HG03280 (cell line): ENCODE data around the gene ANKMY1.
A peak's percentile ranks its signal among the peaks of the same experiment; 100 is the strongest.

ENCODE experiments used
- ATAC-seq: cut with Tn5 transposase; IDR thresholded peaks from one replicate; pipeline ENCODE4 v1.9.1; 2021; ENCODE audit warnings: mild to moderate bottlenecking, moderate library complexity; ENCODE audit not compliant: unreplicated experiment

Gene ANKMY1

DNA sequence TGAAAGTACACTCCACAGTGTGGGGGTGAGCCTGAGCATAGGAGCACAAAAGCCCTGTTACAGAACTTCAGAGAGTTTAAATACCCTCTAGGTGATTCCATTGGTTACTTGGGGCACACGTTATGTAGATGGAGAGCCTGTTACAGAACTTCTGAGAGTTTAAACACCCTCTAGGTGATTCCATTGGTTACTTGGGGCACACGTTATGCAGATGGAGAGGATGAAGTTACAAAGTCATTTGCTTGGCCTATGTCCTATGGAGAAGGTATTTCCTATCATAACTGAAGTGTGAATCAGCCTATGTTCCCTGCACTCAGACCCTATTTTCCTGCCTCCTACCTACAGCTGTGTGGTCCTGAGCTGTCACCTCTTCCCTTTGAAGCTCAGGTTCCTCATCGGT, 25.0 kb upstream of the ANKMY1 start:
- no peak for ATAC-seq

DNA sequence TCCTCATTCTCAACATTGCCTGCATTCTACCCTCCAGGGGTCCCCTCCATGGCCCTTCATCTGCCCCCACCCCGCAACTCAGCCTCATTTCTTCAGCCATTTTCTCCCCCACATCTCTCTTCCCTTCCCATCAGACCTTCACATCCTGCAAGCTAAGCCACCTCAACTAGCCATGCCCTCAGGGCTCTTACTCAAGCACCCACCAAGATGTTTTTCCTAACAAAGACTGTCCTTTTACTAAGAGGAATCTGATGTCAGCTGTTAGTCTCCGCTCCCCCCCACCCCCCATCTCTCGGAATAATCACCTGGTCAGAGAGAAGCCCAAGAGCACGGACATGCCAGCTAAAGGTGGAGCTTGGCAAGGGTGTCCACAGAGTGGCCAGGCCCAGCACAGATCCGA, 24.0 kb upstream of the ANKMY1 start:
- no peak for ATAC-seq

DNA sequence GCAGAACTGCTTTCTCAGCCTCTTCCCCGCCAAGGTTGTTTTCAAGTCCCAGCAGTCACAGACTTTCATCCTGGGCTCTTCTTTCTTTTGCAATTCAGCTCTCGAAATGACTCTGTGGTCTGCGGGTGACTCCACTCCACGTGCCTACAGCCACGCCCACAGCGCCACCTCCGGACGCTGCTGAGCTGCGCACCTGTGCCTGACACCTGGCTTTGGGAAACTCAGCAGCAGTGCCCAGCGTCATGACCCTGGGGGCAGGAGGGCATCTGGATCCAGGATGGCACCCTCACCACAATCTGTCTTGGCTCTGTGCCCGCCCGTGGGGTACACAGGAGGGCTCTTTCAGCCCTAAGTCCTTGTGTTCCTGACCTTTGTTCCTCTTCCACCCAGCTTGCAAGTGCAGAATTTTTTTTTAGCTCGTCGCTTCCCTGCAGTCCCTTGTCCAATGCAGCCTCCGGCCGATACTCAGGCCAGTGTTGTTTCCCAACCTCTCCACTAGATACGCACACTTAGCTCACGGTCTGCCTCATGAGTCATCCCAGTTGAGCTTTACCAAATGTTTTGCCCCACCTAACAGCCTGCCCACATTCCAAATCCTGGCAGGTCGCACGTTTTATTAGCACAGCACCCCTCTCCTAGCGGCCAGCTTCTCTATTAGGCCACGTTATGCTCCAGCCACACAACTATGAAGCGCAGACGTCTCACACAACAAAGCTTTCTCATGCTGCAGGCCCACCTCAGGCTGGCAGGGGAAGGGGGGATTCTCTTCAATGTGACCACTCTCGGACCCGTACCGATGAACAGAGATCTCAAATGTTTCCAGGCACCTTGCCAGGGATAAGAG, 22.2 kb upstream of the ANKMY1 start:
- peak; percentile 38 for ATAC-seq

DNA sequence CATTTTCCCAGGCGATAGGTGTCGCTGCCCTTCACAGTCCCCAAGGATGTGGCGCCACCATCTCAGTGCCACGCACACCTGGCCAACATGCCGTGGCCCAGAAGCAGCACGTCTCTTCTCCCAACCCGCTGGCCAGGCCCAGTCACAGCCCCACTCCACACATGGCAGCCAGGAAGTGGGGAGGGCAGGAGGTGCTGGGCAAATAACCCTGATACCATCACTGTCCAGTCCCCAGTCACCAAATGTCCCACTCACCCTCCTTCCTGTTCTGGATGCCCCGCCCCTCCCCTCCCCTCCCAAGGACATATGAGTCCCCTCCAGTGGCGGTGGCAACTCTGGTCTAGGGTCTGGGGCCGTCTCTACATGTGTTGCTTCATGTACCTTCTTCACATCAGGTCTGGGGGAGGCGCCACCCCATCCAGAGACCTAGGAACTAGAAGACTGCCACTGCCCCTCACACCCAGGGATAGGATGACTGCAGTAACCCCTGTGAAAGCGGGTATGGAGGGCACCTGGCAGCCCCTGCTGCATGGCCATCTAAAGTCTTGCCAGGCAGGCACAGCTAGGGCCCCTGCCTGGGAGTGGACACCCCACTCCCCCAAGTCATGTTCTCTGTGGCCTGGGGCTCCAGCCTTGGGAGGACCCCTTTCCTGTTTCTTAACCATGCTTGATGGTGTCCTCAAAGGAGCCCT, 21.4 kb upstream of the ANKMY1 start:
- peak; percentile 17 for ATAC-seq

DNA sequence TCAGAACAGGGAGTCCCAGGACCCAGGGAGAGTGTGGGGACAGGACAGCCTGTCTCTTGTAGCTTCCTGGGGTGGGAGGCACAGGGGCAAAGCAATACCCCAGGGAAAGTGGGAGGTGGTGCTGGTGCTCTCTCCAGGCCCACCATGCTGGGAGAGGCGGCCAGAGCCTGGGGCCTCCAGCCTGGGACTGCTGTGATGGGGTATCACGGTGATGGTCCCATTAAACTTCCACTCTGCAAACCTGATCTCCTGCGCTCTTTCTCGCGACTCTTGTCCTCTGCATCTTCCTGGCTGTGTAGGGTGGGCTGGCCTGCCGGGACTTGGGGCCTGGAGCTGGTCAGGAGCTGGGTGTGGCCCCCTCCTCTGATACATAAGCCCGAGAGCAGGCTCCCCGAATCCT, 20.7 kb upstream of the ANKMY1 start:
- ATAC-seq = no peak

DNA sequence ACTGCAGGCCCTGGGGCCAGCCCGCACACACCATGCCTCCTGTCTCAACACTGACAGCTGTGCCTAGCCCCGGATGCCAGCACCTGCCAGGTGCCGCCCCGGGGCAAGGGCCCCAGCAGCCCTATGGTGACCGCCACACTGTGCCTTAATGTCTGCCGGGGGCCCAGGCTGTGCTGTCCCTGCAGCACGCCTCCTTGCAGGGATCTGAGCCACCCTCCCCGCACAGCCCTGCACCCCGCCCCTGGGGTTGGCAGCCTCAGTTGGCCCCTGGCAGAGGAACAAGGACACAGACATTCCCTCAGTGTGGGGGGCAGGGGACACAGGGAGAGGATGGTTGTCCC, 20.3 kb upstream of the ANKMY1 start:
- no peak for ATAC-seq

DNA sequence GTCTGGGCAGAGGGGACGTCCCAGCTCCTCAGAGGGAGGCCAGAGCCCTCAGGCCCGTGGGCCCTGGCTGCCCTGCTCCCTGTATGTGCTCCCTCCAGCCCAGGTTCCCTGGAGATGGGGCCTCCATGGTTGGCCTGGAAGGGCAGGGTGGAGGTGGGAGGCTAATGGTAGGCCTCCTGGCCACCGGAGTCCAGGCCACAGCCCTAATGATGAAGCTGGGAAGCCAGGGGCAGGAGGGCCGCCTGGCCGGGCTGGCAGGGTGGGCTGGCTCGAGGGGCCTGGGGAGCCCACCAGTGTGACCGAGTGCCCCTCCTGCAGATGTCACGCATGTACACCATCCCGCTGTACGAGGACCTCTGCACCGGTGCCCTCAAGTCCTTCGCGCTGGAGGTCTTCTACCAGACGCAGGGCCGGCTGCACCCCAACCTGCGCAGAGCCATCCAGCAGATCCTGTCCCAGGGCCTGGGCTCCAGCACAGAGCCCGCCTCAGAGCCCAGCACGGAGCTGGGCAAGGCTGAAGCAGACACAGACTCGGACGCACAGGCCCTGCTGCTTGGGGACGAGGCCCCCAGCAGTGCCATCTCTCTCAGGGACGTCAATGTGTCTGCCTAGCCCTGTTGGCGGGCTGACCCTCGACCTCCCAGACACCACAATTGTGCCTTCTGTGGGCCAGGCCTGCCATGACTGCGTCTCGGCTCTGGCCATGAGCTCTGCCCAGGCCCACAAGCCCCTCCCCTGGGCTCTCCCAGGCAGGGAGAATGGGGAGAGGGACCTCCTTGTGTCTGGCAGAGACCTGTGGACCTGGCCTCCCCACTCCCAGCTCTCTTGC, 19.7 kb upstream of the ANKMY1 start:
- no peak for ATAC-seq

DNA sequence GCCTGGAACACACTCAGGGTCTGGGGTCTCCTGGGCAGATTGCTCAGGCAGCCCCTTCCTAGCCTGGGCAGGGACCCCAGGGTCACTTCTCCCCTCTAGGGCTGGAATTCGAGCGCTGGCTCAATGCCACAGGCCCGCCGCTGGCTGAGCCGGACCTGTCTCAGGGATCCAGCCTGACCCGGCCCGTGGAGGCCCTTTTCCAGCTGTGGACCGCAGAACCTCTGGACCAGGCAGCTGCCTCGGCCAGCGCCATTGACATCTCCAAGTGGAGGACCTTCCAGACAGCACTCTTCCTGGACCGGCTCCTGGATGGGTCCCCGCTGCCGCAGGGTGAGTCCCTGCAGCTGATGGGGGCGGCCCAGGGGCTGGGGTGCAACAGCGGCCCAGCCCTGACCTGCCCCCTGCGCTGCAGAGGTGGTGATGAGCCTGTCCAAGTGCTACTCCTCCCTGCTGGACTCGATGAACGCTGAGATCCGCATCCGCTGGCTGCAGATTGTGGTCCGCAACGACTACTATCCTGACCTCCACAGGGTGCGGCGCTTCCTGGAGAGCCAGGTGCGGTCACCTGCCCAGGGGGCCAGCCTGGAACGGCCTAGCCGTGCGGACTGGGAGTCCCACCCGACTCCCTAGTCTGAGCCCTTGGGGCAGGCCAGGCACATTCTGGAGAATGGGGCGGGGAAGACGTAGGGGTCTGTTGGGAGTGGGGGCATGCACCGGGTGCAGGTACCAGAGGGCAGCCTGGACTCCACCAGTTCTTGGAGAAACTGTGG, 18.8 kb upstream of the ANKMY1 start:
- no peak for ATAC-seq

DNA sequence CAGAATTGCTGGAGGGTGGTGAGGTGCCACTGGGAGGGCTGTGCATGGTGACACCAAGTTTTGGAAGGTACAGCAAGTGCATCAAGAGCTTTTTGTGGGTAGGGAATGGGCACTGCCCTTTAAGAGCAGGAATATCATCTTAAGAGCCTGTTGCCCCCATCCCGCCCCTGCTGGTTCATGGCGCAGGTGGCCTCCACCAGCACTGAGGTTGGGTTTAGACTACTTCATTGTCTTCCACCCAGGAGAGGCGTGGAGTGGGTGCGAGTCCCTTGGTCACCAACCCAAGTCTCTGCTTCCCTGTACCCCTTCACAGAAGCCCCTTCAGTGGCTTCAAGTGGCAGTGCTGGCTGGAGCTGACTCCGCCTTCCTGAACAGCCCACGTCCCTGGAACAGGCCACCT, 18.2 kb upstream of the ANKMY1 start:
- no peak for ATAC-seq

DNA sequence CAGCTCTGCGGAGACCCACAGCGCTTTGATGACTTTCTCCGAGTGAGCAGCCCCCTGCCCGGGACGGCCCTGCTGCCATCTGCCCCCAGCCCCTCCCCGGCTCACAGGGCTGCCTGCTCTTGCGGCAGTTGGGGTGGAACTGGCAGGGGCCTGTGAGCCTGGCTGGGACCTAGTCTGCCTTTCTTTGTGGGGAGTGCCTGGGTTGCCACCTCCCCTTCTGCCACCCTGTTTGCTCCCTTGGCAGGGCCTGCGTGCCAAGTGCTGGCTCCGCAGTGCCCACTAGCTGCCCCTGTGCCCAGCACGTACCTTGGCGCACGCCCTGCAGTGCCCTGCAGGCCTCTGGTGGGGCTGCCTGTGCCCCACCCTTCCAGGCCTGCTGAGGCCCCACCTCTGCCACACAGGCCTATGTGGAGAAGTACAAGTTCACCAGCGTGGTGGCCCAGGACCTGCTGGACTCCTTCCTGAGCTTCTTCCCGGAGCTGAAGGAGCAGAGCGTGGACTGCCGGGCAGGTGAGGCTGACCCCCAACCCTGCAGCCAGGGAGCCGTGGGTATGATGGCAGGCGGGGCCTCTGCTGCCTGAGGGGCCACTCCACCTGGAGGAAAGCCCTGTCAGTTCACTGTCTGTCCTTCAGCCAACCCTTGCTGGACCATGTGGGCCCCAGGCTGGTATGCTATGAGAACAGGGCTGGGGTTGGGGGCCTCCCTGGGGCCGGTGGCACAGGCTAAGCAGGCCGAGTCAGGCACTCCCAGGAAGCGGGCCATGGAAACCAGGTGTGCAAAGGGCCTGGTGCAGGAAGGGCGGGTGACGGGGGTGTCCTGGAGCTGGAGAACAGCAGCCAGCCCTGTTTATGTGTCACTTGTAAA, 17.5 kb upstream of the ANKMY1 start:
- ATAC-seq = no peak

DNA sequence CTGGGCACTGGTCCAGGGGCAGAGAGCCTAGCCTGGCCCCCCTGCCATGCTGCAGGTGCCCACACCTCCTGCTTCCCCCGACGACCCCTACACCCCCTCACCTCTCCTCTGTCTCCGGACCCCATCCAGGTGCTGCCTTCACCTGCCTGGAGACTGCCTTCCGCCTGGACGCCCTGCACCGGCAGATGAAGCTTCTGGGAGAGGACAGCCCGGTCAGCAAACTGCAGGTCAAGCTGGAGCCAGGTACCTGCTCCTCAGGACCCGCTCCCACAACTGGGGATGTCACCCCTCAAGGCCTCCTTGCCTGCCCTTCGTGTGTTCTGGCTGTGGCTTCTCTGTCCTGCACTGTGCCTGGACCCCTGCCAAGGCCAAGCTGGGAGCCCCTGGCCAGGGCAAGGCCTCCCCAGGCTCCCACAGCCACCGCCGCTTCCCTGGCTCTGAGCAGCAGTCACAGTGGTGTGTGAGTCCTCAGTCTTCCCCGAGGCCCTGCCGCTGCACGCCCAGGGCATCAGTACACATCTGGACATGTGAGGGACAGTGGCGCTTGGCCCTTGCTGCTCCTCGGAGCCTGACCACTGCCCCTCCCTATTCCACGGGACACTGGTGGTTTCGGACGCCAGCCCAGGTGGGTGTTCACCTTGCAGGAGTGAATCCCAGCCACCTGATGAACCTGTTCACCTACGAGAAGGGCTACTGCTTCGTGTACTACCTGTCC, 16.8 kb upstream of the ANKMY1 start:
- no peak for ATAC-seq

DNA sequence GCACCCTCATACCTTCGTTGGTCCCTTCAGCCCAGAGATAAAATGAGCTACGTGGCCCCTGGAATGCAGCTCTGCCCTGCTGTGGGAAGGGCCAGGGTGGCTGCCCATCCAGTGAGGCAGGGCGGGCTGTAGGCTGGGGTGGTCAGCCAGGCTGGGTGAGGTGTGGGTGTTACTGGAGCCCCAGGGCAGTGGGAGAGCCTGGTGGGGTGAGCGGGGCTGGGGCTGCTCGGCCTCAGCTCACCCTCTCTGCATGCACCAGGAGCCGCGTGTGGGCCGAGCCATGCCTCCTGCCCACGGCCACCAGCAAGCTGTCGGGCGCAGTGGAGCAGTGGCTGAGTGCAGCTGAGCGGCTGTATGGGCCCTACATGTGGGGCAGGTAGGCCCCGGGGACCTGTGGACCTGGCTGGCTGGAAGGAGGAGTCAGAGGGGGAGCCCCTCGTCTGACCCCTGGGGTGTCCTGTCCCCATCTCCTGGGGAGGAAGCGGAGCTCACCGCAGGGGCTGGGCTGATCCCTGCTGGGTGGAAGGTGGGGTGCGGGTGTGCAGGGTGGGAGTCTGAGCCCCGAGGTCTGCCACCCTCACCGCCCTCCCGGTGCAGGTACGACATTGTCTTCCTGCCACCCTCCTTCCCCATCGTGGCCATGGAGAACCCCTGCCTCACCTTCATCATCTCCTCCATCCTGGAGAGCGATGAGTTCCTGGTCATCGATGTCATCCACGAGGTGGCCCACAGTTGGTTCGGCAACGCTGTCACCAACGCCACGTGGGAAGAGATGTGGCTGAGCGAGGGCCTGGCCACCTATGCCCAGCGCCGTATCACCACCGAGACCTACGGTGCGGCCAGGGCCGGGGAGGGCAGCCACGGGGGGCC, 16.0 kb upstream of the ANKMY1 start:
- ATAC-seq = no peak

DNA sequence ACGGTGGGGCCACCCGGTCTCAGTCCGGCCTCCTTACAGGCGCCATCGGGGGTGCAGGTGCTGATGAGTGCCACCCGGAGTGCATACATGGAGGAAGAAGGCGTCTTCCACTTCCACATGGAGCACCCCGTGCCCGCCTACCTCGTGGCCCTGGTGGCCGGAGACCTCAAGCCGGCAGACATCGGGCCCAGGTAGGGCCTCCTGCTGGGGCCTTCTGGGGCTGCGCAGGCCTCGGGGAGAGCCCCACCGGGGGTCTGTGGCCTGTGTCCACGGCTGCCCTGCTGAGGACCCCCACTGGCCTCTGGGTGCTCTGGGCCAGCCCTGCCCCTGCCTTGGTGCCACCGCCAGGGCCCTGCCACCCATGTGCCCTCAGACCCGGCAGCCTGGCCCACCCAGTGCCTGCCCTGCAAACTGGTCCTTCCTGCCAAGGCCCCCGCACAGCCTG, 15.3 kb upstream of the ANKMY1 start:
- ATAC-seq = no peak

DNA sequence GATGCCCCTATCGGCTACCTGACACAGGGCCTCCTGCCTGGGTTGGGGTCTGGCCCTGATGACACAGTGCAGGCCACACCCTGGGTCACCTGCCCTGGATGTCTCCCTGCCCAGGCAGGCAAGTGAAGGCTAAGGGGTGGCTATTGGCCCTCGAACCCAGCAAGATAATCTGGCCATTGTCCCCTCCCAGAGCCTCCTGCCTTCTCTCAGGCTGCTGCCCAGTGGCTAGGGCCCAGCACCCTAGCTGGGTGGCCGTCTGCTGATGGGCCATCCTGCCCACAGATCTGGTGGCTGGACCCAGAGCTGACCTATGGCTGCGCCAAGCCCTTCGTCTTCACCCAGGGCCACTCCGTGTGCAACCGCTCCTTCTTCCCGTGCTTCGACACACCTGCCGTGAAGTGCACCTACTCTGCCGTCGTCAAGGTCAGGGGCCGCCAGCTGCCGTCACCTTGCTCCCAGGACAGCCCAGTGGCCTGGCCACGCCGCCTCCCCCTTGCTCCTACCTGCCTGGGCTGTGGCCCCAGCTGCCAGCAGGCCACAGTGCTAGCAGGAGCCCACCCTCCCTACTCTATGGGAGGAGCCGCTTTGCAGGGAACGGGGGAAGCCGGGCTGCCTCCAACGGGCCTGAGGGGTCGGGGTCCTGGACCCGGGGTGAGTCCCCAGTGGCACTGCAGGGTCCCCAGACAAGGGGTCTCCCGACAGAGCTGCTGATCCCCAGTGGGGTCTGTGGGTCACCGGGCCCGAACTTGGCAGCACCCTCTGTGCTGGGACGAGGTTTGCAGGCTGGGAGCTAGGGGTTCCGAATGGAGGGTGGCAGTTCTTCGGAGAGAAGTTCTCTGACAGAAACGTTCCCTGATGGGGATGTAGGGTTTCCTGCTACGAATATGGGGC, 14.6 kb upstream of the ANKMY1 start:
- ATAC-seq = no peak

DNA sequence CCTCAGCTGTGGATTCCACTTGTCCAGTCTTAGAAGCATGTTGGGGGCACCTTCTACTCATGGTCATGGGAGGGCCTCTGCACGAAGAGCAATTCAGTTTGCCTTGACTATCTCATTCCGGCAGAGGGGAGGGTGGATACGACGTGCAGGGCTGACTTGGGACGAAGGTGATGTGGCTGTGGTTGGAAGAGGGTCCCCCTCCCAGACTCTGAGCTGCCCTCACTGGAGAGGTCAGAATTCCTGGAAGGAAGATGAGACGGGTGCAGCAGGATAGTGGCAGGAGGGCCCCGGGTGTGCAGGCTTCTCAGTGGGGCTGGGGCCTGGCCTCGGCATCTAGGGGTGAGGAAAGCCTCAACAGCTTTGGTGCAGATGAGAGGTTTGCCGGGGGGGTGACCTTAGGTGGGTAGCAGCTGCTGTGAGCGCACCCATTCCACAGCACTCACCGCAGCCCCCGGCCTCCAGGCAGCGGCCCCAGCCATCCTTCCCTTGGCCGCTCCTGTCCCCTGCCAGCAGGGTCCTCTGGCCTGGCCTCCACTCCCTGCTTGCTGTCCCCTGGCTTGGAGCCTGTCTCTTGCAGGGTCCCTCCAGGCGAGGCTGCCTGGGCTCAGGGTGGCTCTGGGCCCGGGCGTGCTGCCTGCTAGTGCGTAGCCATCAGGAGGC, 13.7 kb upstream of the ANKMY1 start:
- ATAC-seq = no peak

DNA sequence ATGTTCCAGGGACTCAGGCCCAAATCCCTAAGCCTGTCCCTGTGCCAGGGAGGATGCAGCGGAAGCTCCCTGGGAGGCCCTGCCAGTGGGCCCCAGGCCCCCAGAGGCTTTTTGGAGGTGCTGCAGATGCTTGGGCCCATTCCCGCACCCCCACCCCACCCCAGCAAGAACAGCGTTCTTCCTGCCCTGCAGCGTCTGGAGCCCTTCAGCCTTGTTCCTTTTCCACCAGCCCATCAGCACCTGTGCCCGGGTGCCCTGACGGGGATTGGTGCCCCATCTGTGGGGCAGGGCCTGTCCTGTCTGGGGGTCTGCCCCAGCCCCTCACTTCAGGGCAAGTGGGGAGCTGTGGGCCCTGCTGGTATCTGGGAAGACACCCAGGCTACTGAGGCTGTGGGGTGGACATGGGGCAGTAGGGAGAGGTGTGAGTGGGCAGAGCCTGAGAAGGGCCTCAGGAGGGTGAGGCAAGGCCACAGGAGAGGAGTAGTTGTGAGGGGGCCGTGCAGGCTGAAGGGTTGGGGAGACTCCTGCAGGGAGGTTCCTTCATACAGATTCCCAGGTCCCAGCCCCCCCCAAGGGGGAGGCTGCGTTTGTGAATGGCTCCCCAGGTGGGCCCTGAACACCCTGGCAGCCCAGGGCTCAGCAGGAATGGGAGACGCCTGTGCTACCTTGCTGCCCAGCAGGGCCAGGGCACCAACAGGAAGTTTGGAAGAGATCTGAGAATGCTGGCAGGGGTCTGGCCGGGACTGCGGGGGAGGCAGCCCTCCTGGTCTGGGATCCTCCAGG, 12.9 kb upstream of the ANKMY1 start:
- no peak for ATAC-seq
